Epithelial cell of proximal tubule (primary cell): Measurements from ENCODE around the gene SOCS3. TPM values are rescaled to one million over a fixed set of nuclear protein-coding genes. Genes with fewer than 3 reads are reported as not detected.

Experiments used
- DNase-seq: peaks from one replicate; pipeline ENCODE4 v3.0.0-alpha.2; 2011; ENCODE audit warnings: low read depth
- H3K4me3 ChIP-seq: 2 replicates; pipeline ENCODE4 v1.5.1; 2011; ENCODE audit warnings: low read depth, mild to moderate bottlenecking, low read length
- CTCF ChIP-seq: conservative IDR thresholded peaks from 2 replicates; pipeline ENCODE4 v1.5.1; 2012; ENCODE audit warnings: low read depth, mild to moderate bottlenecking, low read length
- total RNA-seq: library from RNA; depleted of rRNA; stranded (reverse); fragments of >200 nt; gene quantifications from 2 replicates; pipeline ENCODE4 v1.2.3, GENCODE V29; 2015

SOCS3 gene
- total RNA-seq, 1 donor from 2014 or later: 42.8 TPM

- peak; percentile 97 for DNase-seq
- no peak overlapping the region for H3K4me3 ChIP-seq
- no peak for TF ChIP-seq CTCF
These were observed 15.7 kb upstream of the SOCS3 start for GRCh38 chr17:78375401-78376151.

- H3K4me3 ChIP-seq: no peak overlapping the region
- TF ChIP-seq CTCF: no peak
- no peak for DNase-seq
These were observed 14.9 kb upstream of the SOCS3 start for GRCh38 chr17:78374631-78375274.

- no peak for TF ChIP-seq CTCF
- H3K4me3 ChIP-seq: no peak overlapping the region
- no peak for DNase-seq
These were observed 14.3 kb upstream of the SOCS3 start for GRCh38 chr17:78374189-78374588.

- no peak overlapping the region for H3K4me3 ChIP-seq
- no peak for TF ChIP-seq CTCF
- no peak for DNase-seq
These were observed 13.0 kb upstream of the SOCS3 start for GRCh38 chr17:78372841-78373240.

GRCh38 chr17:78371056-78371455 lies 11.2 kb upstream of the SOCS3 start:
- DNase-seq: no peak
- H3K4me3 ChIP-seq: no peak overlapping the region
- TF ChIP-seq CTCF: no peak

GRCh38 chr17:78369791-78370381 lies 10.0 kb upstream of the SOCS3 start:
- H3K4me3 ChIP-seq: no peak overlapping the region
- DNase-seq: no peak
- no peak for TF ChIP-seq CTCF
